ENCODE data around the gene KLC1.

- TF ChIP-seq MAX (IDR thresholded peaks at IDR 0.05), result no peak
- TF ChIP-seq CTCF (IDR thresholded peaks at IDR 0.05; ENCODE audit: low read depth, low read length, missing input control), result no peak
- TF ChIP-seq JUND (IDR thresholded peaks at IDR 0.05), result no peak
- TF ChIP-seq FOXA1 (IDR thresholded peaks at IDR 0.05), result no peak
- TF ChIP-seq RAD21 (IDR thresholded peaks at IDR 0.05), result no peak
- TF ChIP-seq GABPA (IDR thresholded peaks at IDR 0.05 in 1 of 2, conservative IDR thresholded peaks at IDR 0.05 in 1 of 2), result no peak
- TF ChIP-seq ZBTB33 (IDR thresholded peaks at IDR 0.05), result no peak
- no peak for TF ChIP-seq ATF3 (IDR thresholded peaks at IDR 0.05)
- TF ChIP-seq REST (IDR thresholded peaks at IDR 0.05), result no peak
These were observed 27.2 kb downstream of the KLC1 start for GRCh38 chr14:103656031-103656755.

Data from liver (tissue), 3 donors.